HCT116 (cell line): ENCODE measurements around the gene TUBD1. TPM values are rescaled to one million over a fixed set of nuclear protein-coding genes. Genes with fewer than 3 reads are reported as not detected.

Source experiments
- ATAC-seq: fragments of 200-7000 bp; cut with Tn5 transposase; 2 replicates; pipeline ENCODE4 v1.9.1; 2020; ENCODE audit warnings: mild to moderate bottlenecking, moderate library complexity
- BruUV-seq: library from RNA; stranded (reverse); fragments of 400-500 nt; replicated peaks from 2 replicates; lab custom pipeline; 2021; lab: Mats Ljungman, UMichigan
- CTCF ChIA-PET: fragments of 300-600 bp; sonication (Branson Sonifier 250); formaldehyde crosslinking; loops from one replicate; lab custom pipeline; 2021; ENCODE audit warnings: antibody characterized with exemption; lab: Charles Lee
- POLR2A ChIA-PET: fragments of 300-600, 350-600 bp; sonication (Branson Sonifier 250); formaldehyde crosslinking; loops from one replicate; lab custom pipeline; 2021; ENCODE audit warnings: antibody characterized with exemption; lab: Charles Lee
- RAD21 ChIA-PET, 2 experiments: fragments of 300-600 bp; sonication (Branson Sonifier 250); formaldehyde crosslinking; loops; one replicate each; lab custom pipeline; 2023; ENCODE audit warnings: low total read pairs in 2 of 2; ENCODE audit not compliant: uncharacterized antibody in 2 of 2, unreplicated experiment in 2 of 2, low non-redundant PET in 1 of 2; lab: Charles Lee
- DNase-seq: peaks from one replicate; pipeline ENCODE4 v3.0.0-alpha.2; 2010; ENCODE audit warnings: low read depth, low spot score
- H2AFZ ChIP-seq: fragments of 200-600 bp; shearing (Covaris generic), sonication (generic); 2 replicates; pipeline ENCODE4 v1.6.1; 2017; ENCODE audit warnings: low read depth, mixed run types, mixed read lengths, antibody characterized with exemption, low read length; ENCODE audit not compliant: poor library complexity, severe bottlenecking
- H3K27ac ChIP-seq: 2 replicates; pipeline ENCODE4 v1.5.1; 2012; ENCODE audit warnings: low read depth, low read length
- H3K27me3 ChIP-seq: fragments of 200-600 bp; sonication (generic); 2 replicates; pipeline ENCODE4 v1.6.1; 2016; ENCODE audit warnings: mixed run types, low read length, mixed read lengths; ENCODE audit not compliant: insufficient read depth
- H3K36me3 ChIP-seq, 2 experiments: fragments of 200-500 bp in 1 of 2; fragments of 200-600 bp in 1 of 2; sonication (Bioruptor generic) in 1 of 2; sonication (generic) in 1 of 2; 2 replicates each; pipeline versions ENCODE4 v1.5.1 to v1.6.1; 2014 to 2016; ENCODE audit warnings: low read length in 2 of 2, inconsistent platforms in 1 of 2, mixed read lengths in 1 of 2, mixed run types in 1 of 2; ENCODE audit not compliant: insufficient read depth in 2 of 2, control insufficient read depth in 1 of 2
- H3K4me1 ChIP-seq, 2 experiments: fragments of 200-600 bp in 1 of 2; sonication (generic) in 1 of 2; 2 replicates each; pipeline versions ENCODE4 v1.5.1 to v1.6.1; 2012 to 2017; ENCODE audit warnings: low read length in 2 of 2, inconsistent platforms in 1 of 2, mild to moderate bottlenecking in 1 of 2, mixed read lengths in 1 of 2, mixed run types in 1 of 2, moderate library complexity in 1 of 2; ENCODE audit not compliant: insufficient read depth in 2 of 2, control insufficient read depth in 1 of 2
- H3K4me2 ChIP-seq: fragments of 200-600 bp; sonication (generic); 2 replicates; pipeline ENCODE4 v1.6.1; 2017; ENCODE audit warnings: mixed run types, low read length, mixed read lengths
- H3K4me3 ChIP-seq, 2 experiments: fragments of 200-600 bp in 1 of 2; sonication (generic) in 1 of 2; replicated peaks in 1 of 2; 2 replicates each; pipeline ENCODE4 v1.5.1; 2011 to 2016; ENCODE audit warnings: low read length in 2 of 2, control low read depth in 1 of 2, low read depth in 1 of 2, mild to moderate bottlenecking in 1 of 2, mixed read lengths in 1 of 2, mixed run types in 1 of 2
- H3K79me2 ChIP-seq: fragments of 200-600 bp; sonication (generic); 2 replicates; pipeline ENCODE4 v1.6.1; 2017; ENCODE audit warnings: mild to moderate bottlenecking, mixed run types, low read length, moderate library complexity, mixed read lengths; ENCODE audit not compliant: insufficient read depth
- H3K9ac ChIP-seq: fragments of 200-600 bp; sonication (generic); 2 replicates; pipeline ENCODE4 v1.6.1; 2016; ENCODE audit warnings: low read length, mixed read lengths
- H3K9me2 ChIP-seq: fragments of 200-600 bp; sonication (generic), shearing (Covaris generic); 2 replicates; pipeline ENCODE4 v1.6.1; 2017; ENCODE audit warnings: mixed run types, mild to moderate bottlenecking, moderate library complexity; ENCODE audit not compliant: insufficient read depth
- H3K9me3 ChIP-seq, 2 experiments: fragments of 200-500 bp in 1 of 2; fragments of 200-600 bp in 1 of 2; sonication (Bioruptor generic) in 1 of 2; sonication (generic) in 1 of 2; 2 replicates each; pipeline ENCODE4 v1.6.1; 2014 to 2017; ENCODE audit warnings: low read length in 2 of 2, mixed read lengths in 2 of 2, inconsistent platforms in 1 of 2, low read depth in 1 of 2, mild to moderate bottlenecking in 1 of 2, mixed run types in 1 of 2, moderate library complexity in 1 of 2; ENCODE audit not compliant: control insufficient read depth in 1 of 2, insufficient read depth in 1 of 2
- H4K20me1 ChIP-seq: fragments of 200-600 bp; sonication (generic), shearing (Covaris generic); 2 replicates; pipeline ENCODE4 v1.6.1; 2017; ENCODE audit warnings: mixed run types, mild to moderate bottlenecking, moderate library complexity; ENCODE audit not compliant: insufficient read depth
- CTCF ChIP-seq, 3 experiments: fragments of 200-600 bp in 1 of 3; sonication (generic) in 1 of 3; IDR thresholded peaks in 2 of 3; conservative IDR thresholded peaks in 1 of 3; 2 replicates each; pipeline ENCODE4 v1.5.1; 2012 to 2017; ENCODE audit warnings: low read depth in 2 of 3, low read length in 2 of 3, antibody characterized with exemption in 1 of 3, borderline replicate concordance in 1 of 3, control low read depth in 1 of 3, mild to moderate bottlenecking in 1 of 3, mixed read lengths in 1 of 3, mixed run types in 1 of 3, moderate library complexity in 1 of 3; ENCODE audit not compliant: insufficient read depth in 1 of 3
- EZH2phosphoT487 ChIP-seq: fragments of 200-600 bp; IDR thresholded peaks from 2 replicates; pipeline ENCODE4 v1.6.1; 2018; ENCODE audit warnings: antibody characterized with exemption, borderline replicate concordance
- POLR2A ChIP-seq: IDR thresholded peaks from 2 replicates; pipeline ENCODE4 v1.7.0; 2011; ENCODE audit warnings: borderline replicate concordance; ENCODE audit not compliant: insufficient read depth, insufficient read length; ENCODE audit errors: extremely low read depth
- SRF ChIP-seq: IDR thresholded peaks from 2 replicates; pipeline ENCODE4 v1.6.1; 2012; ENCODE audit warnings: low read depth
- TCF7L2 ChIP-seq: IDR thresholded peaks from 2 replicates; pipeline ENCODE4 v1.7.0; 2011; ENCODE audit warnings: borderline replicate concordance, inconsistent platforms; ENCODE audit not compliant: insufficient read depth, insufficient read length; ENCODE audit errors: extremely low read depth
- ZFX ChIP-seq: fragments of 450-650 bp; IDR thresholded peaks from 2 replicates; pipeline ENCODE4 v1.6.1; 2017
- ZNF274 ChIP-seq: fragments of 200-500 bp; sonication (Bioruptor generic); IDR thresholded peaks from 2 replicates; pipeline ENCODE4 v1.6.1; 2014; ENCODE audit warnings: mild to moderate bottlenecking, low read depth, low read length, inconsistent platforms
- intact Hi-C: fragments of 100-400 bp; cut with micrococcal nuclease; formaldehyde crosslinking; loops from 2 replicates; pipeline ENCODE4 v1.10.0; 2022
- total RNA-seq: library from RNA; stranded (reverse); gene quantifications from one replicate; pipeline ENCODE4 v1.2.1, GENCODE V29; 2021; ENCODE audit not compliant: unreplicated experiment
- TF ChIP-seq, protein P1 (sequence below): IDR thresholded peaks from 2 replicates; pipeline ENCODE4 v1.6.1; 2011; ENCODE audit warnings: mild to moderate bottlenecking, low read length, moderate library complexity; ENCODE audit not compliant: insufficient replicate concordance; ENCODE audit errors: extremely low read depth

The TUBD1 gene
- total RNA-seq, 1 experiment from 2014 or later = 13.0 TPM

- TF ChIP-seq, protein P1, sequence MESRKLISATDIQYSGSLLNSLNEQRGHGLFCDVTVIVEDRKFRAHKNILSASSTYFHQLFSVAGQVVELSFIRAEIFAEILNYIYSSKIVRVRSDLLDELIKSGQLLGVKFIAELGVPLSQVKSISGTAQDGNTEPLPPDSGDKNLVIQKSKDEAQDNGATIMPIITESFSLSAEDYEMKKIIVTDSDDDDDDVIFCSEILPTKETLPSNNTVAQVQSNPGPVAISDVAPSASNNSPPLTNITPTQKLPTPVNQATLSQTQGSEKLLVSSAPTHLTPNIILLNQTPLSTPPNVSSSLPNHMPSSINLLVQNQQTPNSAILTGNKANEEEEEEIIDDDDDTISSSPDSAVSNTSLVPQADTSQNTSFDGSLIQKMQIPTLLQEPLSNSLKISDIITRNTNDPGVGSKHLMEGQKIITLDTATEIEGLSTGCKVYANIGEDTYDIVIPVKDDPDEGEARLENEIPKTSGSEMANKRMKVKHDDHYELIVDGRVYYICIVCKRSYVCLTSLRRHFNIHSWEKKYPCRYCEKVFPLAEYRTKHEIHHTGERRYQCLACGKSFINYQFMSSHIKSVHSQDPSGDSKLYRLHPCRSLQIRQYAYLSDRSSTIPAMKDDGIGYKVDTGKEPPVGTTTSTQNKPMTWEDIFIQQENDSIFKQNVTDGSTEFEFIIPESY = peak; percentile 81
These were observed 55.3 kb downstream of the TUBD1 start (continued) for GRCh38 chr17:59837308-59838051.

GRCh38 chr17:59832883-59833379, 59.8 kb downstream of the TUBD1 start:
- RAD21 ChIA-PET = no interaction called here
- POLR2A ChIA-PET = interaction anchor here (1.4 to 9.2 kb wide), 6 partner anchors 7 to 126 kb away, joined by 3 to 228 read pairs (median 7); partner anchors contain the start of genes PTRH2 and VMP1
- no TSS peak for BruUV-seq
- peak overlapping the region; percentile 60 for H3K4me2 ChIP-seq
- peaks cover 51% of the 10 kb centered on the region for H3K79me2 ChIP-seq
- H2AFZ ChIP-seq = no peak overlapping the region
- no peaks in the 10 kb centered on the region for H3K27me3 ChIP-seq
- TF ChIP-seq EZH2phosphoT487 (no peak), SRF (no peak), TCF7L2 (peak; percentile 76), ZNF274 (no peak), ZFX (no peak), POLR2A (no peak), CTCF (IDR thresholded peaks at IDR 0.05 in 2 of 3, conservative IDR thresholded peaks at IDR 0.05 in 1 of 3; ENCODE audit: borderline replicate concordance in 1 of 3, insufficient read depth in 1 of 3, low read depth in 2 of 3, low read length in 2 of 3) (no peak)
- TF ChIP-seq, all 23 proteins: peak for 1
- no peaks in the 10 kb centered on the region for H4K20me1 ChIP-seq
- CTCF ChIA-PET = interaction anchor here (1.0 kb wide), 1 partner anchor 79 kb away, joined by 8 read pairs; no protein-coding TSS in a partner anchor
- no peak for ATAC-seq
- peak overlapping the region; percentile 97 for H3K27ac ChIP-seq
- peaks cover 89 to 96% of the 10 kb centered on the region in 2 experiments for H3K4me1 ChIP-seq
- no peak overlapping the region for H3K4me3 ChIP-seq
- intact Hi-C loops = no loop called here
- H3K9me3 ChIP-seq = no peaks in the 10 kb centered on the region
- no peaks in the 10 kb centered on the region for H3K9me2 ChIP-seq
- DNase-seq = no peak
- H3K9ac ChIP-seq = peak overlapping the region; percentile 60
- no peaks in the 10 kb centered on the region for H3K36me3 ChIP-seq
